ENCODE results near the gene DAZAP2.

- TF ChIP-seq, protein P1, sequence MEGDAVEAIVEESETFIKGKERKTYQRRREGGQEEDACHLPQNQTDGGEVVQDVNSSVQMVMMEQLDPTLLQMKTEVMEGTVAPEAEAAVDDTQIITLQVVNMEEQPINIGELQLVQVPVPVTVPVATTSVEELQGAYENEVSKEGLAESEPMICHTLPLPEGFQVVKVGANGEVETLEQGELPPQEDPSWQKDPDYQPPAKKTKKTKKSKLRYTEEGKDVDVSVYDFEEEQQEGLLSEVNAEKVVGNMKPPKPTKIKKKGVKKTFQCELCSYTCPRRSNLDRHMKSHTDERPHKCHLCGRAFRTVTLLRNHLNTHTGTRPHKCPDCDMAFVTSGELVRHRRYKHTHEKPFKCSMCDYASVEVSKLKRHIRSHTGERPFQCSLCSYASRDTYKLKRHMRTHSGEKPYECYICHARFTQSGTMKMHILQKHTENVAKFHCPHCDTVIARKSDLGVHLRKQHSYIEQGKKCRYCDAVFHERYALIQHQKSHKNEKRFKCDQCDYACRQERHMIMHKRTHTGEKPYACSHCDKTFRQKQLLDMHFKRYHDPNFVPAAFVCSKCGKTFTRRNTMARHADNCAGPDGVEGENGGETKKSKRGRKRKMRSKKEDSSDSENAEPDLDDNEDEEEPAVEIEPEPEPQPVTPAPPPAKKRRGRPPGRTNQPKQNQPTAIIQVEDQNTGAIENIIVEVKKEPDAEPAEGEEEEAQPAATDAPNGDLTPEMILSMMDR (tag by site-specific recombination; IDR thresholded peaks at IDR 0.05): no peak
- no peak for TF ChIP-seq ZNF558 (tag by site-specific recombination; IDR thresholded peaks at IDR 0.05)
- TF ChIP-seq, protein P2, sequence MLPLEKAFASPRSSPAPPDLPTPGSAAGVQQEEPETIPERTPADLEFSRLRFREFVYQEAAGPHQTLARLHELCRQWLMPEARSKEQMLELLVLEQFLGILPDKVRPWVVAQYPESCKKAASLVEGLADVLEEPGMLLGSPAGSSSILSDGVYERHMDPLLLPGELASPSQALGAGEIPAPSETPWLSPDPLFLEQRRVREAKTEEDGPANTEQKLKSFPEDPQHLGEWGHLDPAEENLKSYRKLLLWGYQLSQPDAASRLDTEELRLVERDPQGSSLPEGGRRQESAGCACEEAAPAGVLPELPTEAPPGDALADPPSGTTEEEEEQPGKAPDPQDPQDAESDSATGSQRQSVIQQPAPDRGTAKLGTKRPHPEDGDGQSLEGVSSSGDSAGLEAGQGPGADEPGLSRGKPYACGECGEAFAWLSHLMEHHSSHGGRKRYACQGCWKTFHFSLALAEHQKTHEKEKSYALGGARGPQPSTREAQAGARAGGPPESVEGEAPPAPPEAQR (tag by site-specific recombination; IDR thresholded peaks at IDR 0.05): no peak
- no peak for TF ChIP-seq ZNF626 (tag by site-specific recombination; IDR thresholded peaks at IDR 0.05)
- no peak for TF ChIP-seq REST (tag by site-specific recombination; IDR thresholded peaks at IDR 0.05)
- TF ChIP-seq ZNF121 (tag by site-specific recombination; IDR thresholded peaks at IDR 0.05): no peak
- TF ChIP-seq, protein P3, sequence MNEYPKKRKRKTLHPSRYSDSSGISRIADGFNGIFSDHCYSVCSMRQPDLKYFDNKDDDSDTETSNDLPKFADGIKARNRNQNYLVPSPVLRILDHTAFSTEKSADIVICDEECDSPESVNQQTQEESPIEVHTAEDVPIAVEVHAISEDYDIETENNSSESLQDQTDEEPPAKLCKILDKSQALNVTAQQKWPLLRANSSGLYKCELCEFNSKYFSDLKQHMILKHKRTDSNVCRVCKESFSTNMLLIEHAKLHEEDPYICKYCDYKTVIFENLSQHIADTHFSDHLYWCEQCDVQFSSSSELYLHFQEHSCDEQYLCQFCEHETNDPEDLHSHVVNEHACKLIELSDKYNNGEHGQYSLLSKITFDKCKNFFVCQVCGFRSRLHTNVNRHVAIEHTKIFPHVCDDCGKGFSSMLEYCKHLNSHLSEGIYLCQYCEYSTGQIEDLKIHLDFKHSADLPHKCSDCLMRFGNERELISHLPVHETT (tag by site-specific recombination; IDR thresholded peaks at IDR 0.05): no peak
- TF ChIP-seq ZNF776 (tag by site-specific recombination; IDR thresholded peaks at IDR 0.05; ENCODE audit: borderline replicate concordance): no peak
- TF ChIP-seq, protein P4, sequence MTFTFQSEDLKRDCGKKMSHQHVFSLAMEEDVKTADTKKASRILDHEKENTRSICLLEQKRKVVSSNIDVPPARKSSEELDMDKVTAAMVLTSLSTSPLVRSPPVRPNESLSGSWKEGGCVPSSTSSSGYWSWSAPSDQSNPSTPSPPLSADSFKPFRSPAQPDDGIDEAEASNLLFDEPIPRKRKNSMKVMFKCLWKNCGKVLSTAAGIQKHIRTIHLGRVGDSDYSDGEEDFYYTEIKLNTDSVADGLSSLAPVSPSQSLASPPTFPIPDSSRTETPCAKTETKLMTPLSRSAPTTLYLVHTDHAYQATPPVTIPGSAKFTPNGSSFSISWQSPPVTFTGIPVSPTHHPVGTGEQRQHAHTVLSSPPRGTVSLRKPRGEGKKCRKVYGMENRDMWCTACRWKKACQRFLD (tag by site-specific recombination; IDR thresholded peaks at IDR 0.05): no peak
- no peak for TF ChIP-seq ZNF132 (tag by site-specific recombination; IDR thresholded peaks at IDR 0.05; ENCODE audit: borderline replicate concordance)
- TF ChIP-seq ATF2 (tag by site-specific recombination; IDR thresholded peaks at IDR 0.05; ENCODE audit: low read depth): no peak
- no peak for TF ChIP-seq ZBTB11 (tag by site-specific recombination; conservative IDR thresholded peaks at IDR 0.05; ENCODE audit: low read depth)
- no peak for TF ChIP-seq KLF7 (tag by site-specific recombination; IDR thresholded peaks at IDR 0.05; ENCODE audit: borderline replicate concordance)
- TF ChIP-seq, protein P5, sequence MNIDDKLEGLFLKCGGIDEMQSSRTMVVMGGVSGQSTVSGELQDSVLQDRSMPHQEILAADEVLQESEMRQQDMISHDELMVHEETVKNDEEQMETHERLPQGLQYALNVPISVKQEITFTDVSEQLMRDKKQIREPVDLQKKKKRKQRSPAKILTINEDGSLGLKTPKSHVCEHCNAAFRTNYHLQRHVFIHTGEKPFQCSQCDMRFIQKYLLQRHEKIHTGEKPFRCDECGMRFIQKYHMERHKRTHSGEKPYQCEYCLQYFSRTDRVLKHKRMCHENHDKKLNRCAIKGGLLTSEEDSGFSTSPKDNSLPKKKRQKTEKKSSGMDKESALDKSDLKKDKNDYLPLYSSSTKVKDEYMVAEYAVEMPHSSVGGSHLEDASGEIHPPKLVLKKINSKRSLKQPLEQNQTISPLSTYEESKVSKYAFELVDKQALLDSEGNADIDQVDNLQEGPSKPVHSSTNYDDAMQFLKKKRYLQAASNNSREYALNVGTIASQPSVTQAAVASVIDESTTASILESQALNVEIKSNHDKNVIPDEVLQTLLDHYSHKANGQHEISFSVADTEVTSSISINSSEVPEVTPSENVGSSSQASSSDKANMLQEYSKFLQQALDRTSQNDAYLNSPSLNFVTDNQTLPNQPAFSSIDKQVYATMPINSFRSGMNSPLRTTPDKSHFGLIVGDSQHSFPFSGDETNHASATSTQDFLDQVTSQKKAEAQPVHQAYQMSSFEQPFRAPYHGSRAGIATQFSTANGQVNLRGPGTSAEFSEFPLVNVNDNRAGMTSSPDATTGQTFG (tag by site-specific recombination; IDR thresholded peaks at IDR 0.05; ENCODE audit: borderline replicate concordance): no peak
These were observed 46.9 kb upstream of the DAZAP2 start for GRCh38 chr12:51191516-51192283.

Measured in HEK293 (cell line).